GM12878 (cell line): ENCODE measurements around the gene VEZF1. TPM values are rescaled to one million over a fixed set of nuclear protein-coding genes. Genes with fewer than 3 reads are reported as not detected.
A peak's percentile ranks its signal among the peaks of the same experiment; 100 is the strongest.

Experiments used
- ASH2L ChIP-seq: fragments of 300-600, 200-600 bp; sonication (generic); IDR thresholded peaks from 2 replicates; pipeline ENCODE4 v1.6.1; 2017; ENCODE audit warnings: low read depth, mild to moderate bottlenecking, borderline replicate concordance
- BCL11A ChIP-seq: IDR thresholded peaks from 2 replicates; pipeline ENCODE4 v1.6.1; 2011; ENCODE audit warnings: low read depth, low read length
- CHD4 ChIP-seq: fragments of 200-600 bp; sonication (generic); IDR thresholded peaks from 2 replicates; pipeline ENCODE4 v1.6.1; 2016; ENCODE audit warnings: mild to moderate bottlenecking
- CREM ChIP-seq: IDR thresholded peaks from 2 replicates; pipeline ENCODE4 v1.6.1; 2014; ENCODE audit warnings: antibody characterized with exemption, low read depth
- CTCF ChIP-seq, 3 experiments: IDR thresholded peaks in 2 of 3; conservative IDR thresholded peaks in 1 of 3; 2 replicates each; pipeline ENCODE4 v1.5.1; 2011; ENCODE audit warnings: low read depth in 3 of 3, low read length in 3 of 3, mild to moderate bottlenecking in 3 of 3, control low read depth in 2 of 3, moderate library complexity in 2 of 3, inconsistent platforms in 1 of 3, mixed read lengths in 1 of 3; ENCODE audit not compliant: control insufficient read depth in 2 of 3, insufficient read depth in 1 of 3; ENCODE audit errors: extremely low read depth in 1 of 3
- DPF2 ChIP-seq: fragments of 450-650 bp; IDR thresholded peaks from 2 replicates; pipeline ENCODE4 v1.6.1; 2017; ENCODE audit warnings: mild to moderate bottlenecking
- EGR1 ChIP-seq, 2 experiments: IDR thresholded peaks; 1 replicate in 1 of 2; 2 replicates in 1 of 2; pipeline ENCODE4 v1.6.1; 2011 to 2012; ENCODE audit warnings: low read depth in 2 of 2, low read length in 2 of 2, borderline replicate concordance in 1 of 2, mild to moderate bottlenecking in 1 of 2, moderate library complexity in 1 of 2
- EP300 ChIP-seq, 2 experiments: fragments of 150-350 bp in 1 of 2; IDR thresholded peaks; 2 replicates each; pipeline ENCODE4 v1.6.1; 2011 to 2012; ENCODE audit warnings: low read depth in 2 of 2, low read length in 2 of 2, borderline replicate concordance in 1 of 2, improper control_type of control experiment in 1 of 2, inconsistent platforms in 1 of 2; ENCODE audit not compliant: control insufficient read depth in 1 of 2
- EZH2 ChIP-seq: IDR thresholded peaks from 2 replicates; pipeline ENCODE4 v1.6.1; 2012; ENCODE audit warnings: low read depth, mild to moderate bottlenecking, control low read depth, inconsistent platforms, low read length, borderline replicate concordance; ENCODE audit not compliant: control insufficient read depth
- HDAC6 ChIP-seq: fragments of 200-600 bp; sonication (generic); IDR thresholded peaks from one replicate; pipeline ENCODE4 v1.8.0; 2017; ENCODE audit warnings: antibody characterized with exemption; ENCODE audit not compliant: unreplicated experiment
- HSF1 ChIP-seq: fragments of 150-350 bp; IDR thresholded peaks from 2 replicates; pipeline ENCODE4 v1.6.1; 2014; ENCODE audit warnings: mild to moderate bottlenecking, low read depth, low read length
- NFYA ChIP-seq: IDR thresholded peaks from 2 replicates; pipeline ENCODE4 v1.6.1; 2011; ENCODE audit warnings: low read depth, mild to moderate bottlenecking, low read length, improper control_type of control experiment, borderline replicate concordance
- PML ChIP-seq: IDR thresholded peaks from 2 replicates; pipeline ENCODE4 v1.6.1; 2012; ENCODE audit warnings: low read length, inconsistent platforms
- RAD21 ChIP-seq: IDR thresholded peaks from 2 replicates; pipeline ENCODE4 v1.6.1; 2011; ENCODE audit warnings: mild to moderate bottlenecking, low read depth, low read length, moderate library complexity; ENCODE audit not compliant: insufficient read depth
- RELA ChIP-seq: fragments of 450-650 bp; IDR thresholded peaks from 2 replicates; pipeline ENCODE4 v1.8.0; 2014; ENCODE audit warnings: borderline replicate concordance; ENCODE audit not compliant: partially characterized antibody
- SMAD5 ChIP-seq: IDR thresholded peaks from 2 replicates; pipeline ENCODE4 v1.6.1; 2016; ENCODE audit warnings: antibody characterized with exemption, low read depth
- SREBF1 ChIP-seq: IDR thresholded peaks from 2 replicates; pipeline ENCODE4 v1.6.1; 2012; ENCODE audit warnings: mild to moderate bottlenecking, low read length
- SUPT20H ChIP-seq: IDR thresholded peaks from 2 replicates; pipeline ENCODE4 v1.6.1; 2011; ENCODE audit warnings: low read depth, mild to moderate bottlenecking, low read length, moderate library complexity, borderline replicate concordance; ENCODE audit not compliant: control insufficient read depth
- TAF1 ChIP-seq: IDR thresholded peaks from 2 replicates; pipeline ENCODE4 v1.6.1; 2011; ENCODE audit warnings: mild to moderate bottlenecking, low read depth, low read length, borderline replicate concordance
- ZSCAN29 ChIP-seq: fragments of 450-650 bp; IDR thresholded peaks from 2 replicates; pipeline ENCODE4 v1.6.1; 2017; ENCODE audit warnings: mild to moderate bottlenecking, moderate library complexity
- polyA plus RNA-seq, 11 experiments: library from polyadenylated mRNA; depleted of rRNA in 4 of 11; unstranded in 6 of 11; stranded (reverse) in 5 of 11; fragments of >200 nt; fragmentation: Nextera tagmentation in 4 of 11; fragmentation: Illumina TruSeq in 1 of 11; extraction: Ambion mirVana in 4 of 11; extraction: Trizol in 1 of 11; gene quantifications; 1 replicate in 1 of 11; 2 replicates in 10 of 11; pipeline versions ENCODE4 v1.2.1 to v1.2.3, GENCODE V29; 2011 to 2016; ENCODE audit warnings: inconsistent platforms in 2 of 11, missing spikeins in 2 of 11, low read depth in 1 of 11
- total RNA-seq, 4 experiments: library from RNA; depleted of rRNA in 3 of 4; stranded (reverse); fragments of >200 nt in 3 of 4; fragmentation: Illumina TruSeq in 1 of 4; extraction: Trizol in 1 of 4; gene quantifications; 2 replicates each; pipeline versions ENCODE4 v1.2.1 to v1.2.3, GENCODE V29; 2013 to 2021
- TF ChIP-seq, protein P1 (sequence below): IDR thresholded peaks from 2 replicates; pipeline ENCODE4 v1.6.1; 2012; ENCODE audit warnings: low read depth, low read length, improper control_type of control experiment
- TF ChIP-seq, protein P2 (sequence below): IDR thresholded peaks from 2 replicates; pipeline ENCODE4 v1.6.1; 2011; ENCODE audit warnings: mild to moderate bottlenecking, low read depth, low read length, moderate library complexity; ENCODE audit not compliant: insufficient replicate concordance

VEZF1 gene
- total and polyA plus RNA-seq, 10 of the 15 experiments (the other 5 are each of a cell fraction or from before 2014, with no cell fraction given) = 9.5 to 28.2 (median 20.3) TPM

GRCh38 chr17:57988301-57989250 lies 522 bp upstream of the VEZF1 start (continued):
- TF ChIP-seq CTCF (IDR thresholded peaks at IDR 0.05 in 2 of 3, conservative IDR thresholded peaks at IDR 0.05 in 1 of 3; ENCODE audit: control insufficient read depth in 2 of 3, extremely low read depth in 1 of 3, insufficient read depth in 1 of 3, low read depth in 3 of 3, low read length in 3 of 3) (no peak), EZH2 (no peak), RELA (no peak), CHD4 (no peak), HDAC6 (no peak), DPF2 (0 out of 2 replicates have a peak, but pooled peaks have one; percentile 55), ZSCAN29 (no peak), SUPT20H (no peak), PML (peak; percentile 28; the same call in 1 of the 2 replicates), RAD21 (no peak), HSF1 (no peak), BCL11A (peak; percentile 37; the same call in 1 of the 2 replicates), SMAD5 (0 out of 2 replicates have a peak, but pooled peaks have one; percentile 41), EGR1 (IDR thresholded peaks at IDR 0.05; ENCODE audit: borderline replicate concordance in 1 of 2, low read depth in 2 of 2, low read length in 2 of 2) (no peak; a peak in 1 of 3 replicates), NFYA (no peak), SREBF1 (no peak), CREM (no peak), ASH2L (no peak), EP300 (IDR thresholded peaks at IDR 0.05; ENCODE audit: borderline replicate concordance in 1 of 2, control insufficient read depth in 1 of 2, low read depth in 2 of 2, low read length in 2 of 2) (no peak), TAF1 (peak; percentile 54; the same call in 1 of the 2 replicates)
- TF ChIP-seq, protein P1, sequence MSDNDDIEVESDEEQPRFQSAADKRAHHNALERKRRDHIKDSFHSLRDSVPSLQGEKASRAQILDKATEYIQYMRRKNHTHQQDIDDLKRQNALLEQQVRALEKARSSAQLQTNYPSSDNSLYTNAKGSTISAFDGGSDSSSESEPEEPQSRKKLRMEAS = no peak
- TF ChIP-seq, protein P2, sequence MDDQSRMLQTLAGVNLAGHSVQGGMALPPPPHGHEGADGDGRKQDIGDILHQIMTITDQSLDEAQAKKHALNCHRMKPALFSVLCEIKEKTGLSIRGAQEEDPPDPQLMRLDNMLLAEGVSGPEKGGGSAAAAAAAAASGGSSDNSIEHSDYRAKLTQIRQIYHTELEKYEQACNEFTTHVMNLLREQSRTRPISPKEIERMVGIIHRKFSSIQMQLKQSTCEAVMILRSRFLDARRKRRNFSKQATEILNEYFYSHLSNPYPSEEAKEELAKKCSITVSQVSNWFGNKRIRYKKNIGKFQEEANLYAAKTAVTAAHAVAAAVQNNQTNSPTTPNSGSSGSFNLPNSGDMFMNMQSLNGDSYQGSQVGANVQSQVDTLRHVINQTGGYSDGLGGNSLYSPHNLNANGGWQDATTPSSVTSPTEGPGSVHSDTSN = no peak
